ENCODE results near the gene SMARCD1.
A peak's percentile ranks its signal among the peaks of the same experiment; 100 is the strongest.

Gene SMARCD1

DNA sequence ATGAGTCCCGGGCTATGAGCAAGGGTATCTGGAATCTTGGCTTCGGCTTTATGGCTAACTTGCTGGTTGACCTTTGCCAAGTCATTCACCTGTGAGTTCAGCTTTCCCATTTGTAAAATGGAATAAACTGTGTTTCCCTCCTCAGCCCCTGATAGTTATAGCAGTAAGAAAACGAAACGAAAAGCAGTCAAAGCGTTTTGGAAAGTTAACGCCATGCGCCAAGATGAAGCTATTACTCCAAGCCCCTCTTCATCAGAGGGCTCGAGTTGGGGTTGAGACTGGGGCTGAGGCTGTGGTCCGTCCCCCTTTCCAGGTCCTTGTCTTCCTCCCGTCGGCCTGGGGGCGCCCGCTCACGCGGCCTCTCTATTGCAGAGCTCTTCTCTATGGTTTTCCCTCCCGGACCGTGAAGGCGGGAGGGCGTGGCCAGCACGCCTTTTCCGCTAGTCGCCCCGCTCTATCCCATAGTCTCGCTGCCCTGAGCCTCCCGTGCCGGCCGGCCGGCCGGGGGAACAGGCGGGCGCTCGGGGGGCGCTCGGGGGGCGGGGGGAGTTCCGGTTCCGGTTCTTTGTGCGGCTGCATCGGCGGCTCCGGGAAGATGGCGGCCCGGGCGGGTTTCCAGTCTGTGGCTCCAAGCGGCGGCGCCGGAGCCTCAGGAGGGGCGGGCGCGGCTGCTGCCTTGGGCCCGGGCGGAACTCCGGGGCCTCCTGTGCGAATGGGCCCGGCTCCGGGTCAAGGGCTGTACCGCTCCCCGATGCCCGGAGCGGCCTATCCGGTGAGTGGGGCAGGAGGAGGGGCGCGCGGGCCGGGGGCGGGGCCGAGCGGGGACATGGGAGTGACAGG, at the start of gene SMARCD1:
Gene SMARCD1, plus strand, starts transcription at position 568 of the 840 bp plus-strand sequence. Its CDS starts 28 bp downstream, at position 596.
- DNase-seq: peak; percentile 91

DNA sequence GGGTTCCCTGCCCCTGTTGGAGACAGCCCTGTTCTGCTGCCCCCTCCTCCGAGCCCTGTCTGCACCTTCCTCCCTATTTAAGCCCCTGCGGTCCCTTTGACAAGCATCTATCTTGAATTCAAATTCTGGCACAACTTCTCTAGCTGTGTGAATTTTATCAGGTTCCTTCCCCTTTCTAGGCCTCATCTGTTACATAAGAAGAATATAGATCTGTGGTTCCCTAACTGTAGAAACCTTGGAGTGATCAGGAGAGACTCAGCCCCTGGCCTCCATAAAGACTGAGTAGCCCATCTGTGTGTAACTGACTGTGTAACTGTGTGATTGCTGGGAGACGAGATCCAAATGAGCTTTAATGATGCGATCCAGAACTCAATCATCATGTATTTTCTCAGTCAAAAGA, 46.8 kb upstream of the SMARCD1 start:
- DNase-seq: no peak

DNA sequence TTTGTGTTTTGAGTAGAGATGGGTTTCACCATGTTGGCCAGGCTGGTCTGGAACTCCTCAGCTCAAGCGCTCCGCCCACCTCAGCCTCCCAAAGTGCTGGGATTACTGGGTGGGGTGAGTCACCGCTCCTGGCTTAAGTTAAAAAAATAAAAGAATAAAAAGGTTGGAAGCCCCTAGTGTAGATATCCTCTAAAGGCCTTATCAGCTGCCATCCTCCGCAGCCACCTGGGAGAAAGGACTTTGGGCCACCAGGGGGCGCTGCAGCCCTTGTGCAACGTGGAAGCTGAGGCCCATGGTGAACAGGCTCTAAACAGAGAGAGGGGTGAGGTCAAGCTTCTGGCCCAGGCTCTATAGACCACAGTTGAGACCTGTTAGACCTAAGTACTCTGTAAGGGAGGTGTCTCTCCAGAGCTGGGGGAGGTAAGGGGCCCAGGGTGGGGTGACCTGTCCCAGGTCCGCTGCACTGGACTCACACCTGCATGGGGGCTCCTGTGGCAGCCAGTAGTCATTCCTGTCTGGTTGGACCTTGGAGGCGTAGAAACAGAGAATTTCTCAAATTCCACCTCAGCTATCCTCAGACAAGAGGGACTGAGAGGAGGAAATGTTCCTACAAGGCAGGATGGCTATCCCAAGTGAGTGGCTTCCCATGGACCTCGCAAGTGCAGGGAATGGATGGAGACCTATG, 45.8 kb upstream of the SMARCD1 start:
- DNase-seq: peak; percentile 75

DNA sequence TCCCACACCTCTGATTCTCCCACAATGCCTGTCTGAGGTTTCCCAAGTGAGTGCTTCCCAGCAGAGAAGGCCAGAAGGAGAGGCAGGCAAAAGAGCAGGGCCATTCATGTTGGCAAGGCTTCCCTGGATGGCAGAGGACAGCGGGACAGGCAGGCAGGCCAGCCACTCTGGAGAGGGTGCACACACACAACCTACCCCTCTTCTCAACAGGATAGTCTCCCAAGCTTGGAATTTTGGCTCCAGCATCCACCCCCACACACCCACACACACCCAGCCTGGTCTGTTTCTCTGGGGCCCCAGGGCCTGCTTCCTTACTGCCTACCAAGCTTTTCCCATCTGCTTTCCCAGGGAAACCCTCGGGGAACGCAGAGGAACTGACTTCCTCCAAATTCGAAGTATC, 44.5 kb upstream of the SMARCD1 start:
- no peak for DNase-seq

DNA sequence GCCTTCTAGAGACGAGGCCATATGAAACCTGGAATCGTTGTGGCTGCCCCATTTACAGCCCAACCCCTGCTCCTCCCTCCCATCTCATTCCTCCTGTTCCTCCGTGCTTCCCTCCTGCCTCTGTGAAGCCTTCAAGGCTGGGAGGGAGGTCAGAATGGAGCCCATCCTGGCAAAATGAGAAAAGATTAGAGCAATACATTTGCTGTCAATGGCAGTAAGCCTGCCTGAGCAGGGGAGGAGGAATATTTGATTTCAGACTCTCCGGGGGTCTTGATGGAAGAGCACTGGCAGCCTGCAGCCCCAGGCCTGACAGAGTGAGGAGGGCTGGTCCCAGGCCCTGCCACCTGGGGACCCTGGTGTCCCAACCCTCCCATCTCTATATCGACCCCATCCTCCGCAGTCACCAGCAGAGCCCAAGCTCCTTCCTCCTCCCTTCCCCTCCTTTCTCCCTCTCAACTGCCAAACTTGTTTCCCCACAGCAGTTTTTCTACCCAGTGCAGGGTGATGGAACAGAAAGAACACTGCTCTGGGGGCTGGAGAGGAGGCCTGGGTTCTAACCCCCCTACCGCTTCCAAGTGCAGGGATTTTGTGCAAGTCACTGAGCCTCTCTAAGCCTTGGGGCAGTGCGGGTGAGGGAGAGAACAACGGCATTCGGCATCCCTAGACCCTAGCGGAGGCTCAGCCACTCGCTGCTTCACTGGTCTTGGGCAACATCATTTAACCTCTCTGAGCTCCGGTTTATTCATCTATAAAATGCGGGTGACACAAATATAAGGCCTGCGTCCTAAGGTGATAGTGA, 43.9 kb upstream of the SMARCD1 start:
- DNase-seq: no peak

DNA sequence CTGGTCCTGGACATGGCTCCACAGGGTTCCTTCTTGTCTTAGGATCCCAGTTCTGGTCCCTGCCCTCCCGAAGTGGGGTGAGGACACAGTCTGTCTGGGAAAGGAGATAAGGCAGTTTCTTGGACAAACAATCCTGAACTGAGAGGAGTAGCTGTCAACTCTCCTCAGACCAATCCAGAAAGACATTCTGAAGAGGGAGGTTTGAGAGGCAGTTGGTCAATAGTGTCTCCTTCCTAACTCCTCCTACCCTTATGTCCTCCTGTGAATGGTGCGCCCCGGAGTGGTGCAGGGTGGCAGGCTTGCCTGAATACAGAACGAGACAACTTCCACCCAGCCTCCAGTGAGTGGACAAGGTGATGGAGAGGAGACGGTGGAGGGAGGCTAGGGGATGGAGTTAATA, 43.2 kb upstream of the SMARCD1 start:
- no peak for DNase-seq

DNA sequence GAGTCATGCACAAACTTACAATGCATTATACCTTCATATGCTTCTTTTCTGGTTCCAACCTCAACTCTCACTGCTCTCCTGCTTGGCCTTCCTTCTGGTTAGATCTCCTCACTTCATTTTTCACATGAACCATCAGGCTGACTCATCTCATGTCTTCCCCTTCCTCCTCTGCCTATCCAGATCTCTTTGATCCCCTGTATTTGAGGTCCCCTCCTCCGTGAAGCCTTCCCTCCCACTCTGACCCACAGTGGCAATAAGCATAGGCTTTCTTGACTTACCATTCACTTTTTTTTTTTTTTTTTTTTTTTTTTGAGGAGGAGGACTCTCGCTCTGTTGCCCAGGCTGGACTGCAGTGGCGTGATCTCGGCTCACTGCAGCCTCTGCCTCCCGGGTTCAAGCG, 42.4 kb upstream of the SMARCD1 start:
- DNase-seq: no peak

DNA sequence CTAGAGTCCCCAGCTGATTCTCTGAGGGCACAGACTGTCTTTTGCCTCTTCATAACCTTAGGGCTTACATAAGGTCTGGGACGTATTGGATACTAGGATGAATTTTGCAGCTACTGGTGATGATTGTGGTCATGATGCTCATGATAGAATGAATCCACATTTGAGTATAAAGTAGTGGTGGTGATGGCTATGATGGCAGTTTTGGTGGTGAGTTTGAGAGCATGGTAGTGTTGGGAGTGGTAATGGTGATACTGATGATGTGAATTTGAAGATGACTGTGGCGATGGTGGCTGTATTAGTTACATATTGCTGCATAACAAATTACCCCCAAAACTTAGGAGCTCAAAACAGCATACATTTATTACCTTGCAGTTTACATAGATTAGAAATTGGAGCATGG, 41.8 kb upstream of the SMARCD1 start:
- no peak for DNase-seq

DNA sequence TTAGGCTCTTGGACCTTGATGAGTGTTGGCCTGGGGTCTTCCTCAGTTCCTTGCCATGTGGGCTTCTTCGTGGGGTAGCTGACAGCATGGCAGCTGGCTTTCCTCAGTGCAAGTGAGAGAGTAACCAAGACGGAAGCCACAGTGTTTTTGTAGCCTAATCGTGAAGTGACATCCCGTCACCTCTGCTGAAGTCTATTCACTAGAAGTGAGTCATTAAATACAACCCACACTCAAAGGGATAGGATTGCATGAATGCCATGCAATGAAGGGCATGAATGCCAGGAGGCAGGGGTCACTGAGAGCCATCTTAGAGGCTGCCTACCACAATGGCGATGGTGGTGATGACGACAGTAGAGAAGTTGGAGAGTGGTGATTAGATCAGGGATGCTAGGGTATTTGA, 41.3 kb upstream of the SMARCD1 start:
- no peak for DNase-seq

DNA sequence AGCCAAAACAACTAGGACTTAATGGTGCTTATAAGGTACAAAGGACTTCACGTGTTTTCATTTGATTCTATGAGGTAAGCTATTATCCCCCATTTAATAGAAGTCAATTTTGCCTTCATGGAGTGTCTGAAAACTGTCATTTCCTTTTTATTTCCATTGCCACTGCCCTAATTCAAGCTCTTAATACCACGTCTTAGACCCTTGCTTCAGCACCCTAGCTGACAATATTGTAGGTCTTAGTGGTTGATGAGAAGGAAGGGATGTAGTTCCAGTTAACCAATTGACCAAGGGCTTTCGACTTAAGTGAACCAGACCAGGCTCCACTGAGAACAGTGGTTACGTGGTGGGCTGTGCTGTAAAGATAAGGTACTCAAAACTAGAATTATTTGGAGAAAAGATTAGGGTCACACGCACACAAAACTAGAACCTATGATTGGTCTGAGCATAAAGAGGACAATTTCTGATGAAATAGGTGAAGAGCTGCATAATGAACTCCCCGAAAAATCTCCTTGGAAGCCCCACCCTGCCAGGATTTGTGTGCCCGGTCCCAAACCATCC, 37.4 kb upstream of the SMARCD1 start:
- no peak for DNase-seq

DNA sequence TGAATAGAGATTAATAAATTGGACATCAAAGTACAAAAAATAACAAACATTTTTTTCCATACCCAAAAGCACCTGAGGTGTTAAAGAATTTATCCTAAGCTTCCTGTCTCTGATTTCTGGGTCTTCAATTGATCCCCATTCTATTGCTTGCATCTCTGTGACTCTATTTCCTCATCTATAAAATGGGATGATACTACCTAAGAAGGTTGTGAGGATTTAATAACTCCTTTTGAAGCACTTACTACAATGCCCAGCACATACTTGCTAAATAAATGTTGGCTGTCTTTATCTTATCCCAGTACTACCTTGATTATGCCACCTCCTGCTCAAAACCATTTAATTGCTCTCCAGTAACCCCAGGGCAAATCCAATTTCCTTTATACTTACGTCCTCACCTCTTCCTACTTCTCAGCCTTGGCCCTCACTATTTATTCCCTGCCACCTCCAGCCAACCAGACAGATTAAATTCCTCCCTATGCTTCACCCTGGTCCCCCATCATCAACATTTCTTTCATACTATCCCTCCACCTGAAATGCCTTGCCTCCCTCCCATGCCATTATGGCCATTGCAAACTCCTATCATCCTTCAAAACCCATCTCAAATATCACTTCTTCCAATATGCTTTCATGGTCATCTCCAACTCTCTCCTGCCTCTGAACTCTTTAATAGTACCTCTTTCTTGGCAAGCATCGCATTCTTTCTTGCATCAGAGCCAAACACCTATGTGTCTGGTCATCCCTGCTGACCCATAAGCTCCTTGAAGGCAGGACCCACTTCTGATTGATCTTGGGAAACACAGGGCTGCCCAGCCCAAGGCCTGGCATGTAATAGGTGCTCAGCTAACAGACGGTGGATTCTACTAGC, 35.7 kb upstream of the SMARCD1 start:
- DNase-seq: no peak

DNA sequence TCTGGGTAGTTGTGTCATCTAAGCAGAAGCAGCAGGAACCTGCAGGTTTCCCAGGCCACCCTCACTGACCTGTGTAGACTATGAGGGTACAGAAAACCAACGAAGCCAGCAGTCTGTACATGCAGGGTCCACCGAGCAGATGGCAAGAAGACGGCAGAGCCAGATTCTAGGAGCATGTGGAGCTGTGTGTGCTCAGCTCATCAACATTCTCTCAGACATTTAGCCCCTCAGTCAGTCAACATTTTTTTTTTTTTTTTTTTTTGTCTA, 35.1 kb upstream of the SMARCD1 start:
- DNase-seq: no peak

DNA sequence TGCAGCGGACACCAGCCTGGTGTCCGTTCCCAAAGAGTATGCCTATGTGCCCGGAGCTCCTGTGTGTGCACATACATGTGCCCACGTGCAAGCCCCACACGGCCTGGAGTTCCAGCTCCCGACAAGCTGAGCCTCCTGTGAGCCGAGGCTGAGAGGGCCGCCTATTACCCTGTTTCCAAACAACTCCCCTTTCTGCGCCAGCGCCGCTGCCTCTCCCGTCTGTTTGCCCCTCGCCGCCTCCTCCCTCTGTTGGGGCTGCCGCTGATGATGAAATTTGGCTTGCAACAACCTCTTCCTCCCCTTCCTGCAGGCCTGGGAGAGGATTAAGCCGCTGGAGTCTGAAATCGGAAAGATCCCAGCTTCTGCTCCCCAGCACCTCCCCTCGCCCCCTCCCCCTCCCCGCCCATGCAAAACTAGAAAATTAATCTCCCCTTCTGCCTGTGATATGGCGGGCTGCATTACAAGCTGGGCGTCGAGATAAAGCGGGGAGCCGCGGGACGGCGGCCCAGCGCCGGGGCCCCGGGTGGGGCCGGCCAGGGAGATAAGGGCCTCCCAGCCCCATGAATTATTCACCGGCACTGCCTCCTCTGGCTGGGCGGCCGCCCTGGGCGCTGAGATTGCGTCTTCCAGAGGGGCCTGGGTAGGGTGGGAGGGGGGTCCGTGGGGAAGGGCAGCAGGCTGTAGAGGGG, 34.6 kb upstream of the SMARCD1 start:
- DNase-seq: peak; percentile 74

DNA sequence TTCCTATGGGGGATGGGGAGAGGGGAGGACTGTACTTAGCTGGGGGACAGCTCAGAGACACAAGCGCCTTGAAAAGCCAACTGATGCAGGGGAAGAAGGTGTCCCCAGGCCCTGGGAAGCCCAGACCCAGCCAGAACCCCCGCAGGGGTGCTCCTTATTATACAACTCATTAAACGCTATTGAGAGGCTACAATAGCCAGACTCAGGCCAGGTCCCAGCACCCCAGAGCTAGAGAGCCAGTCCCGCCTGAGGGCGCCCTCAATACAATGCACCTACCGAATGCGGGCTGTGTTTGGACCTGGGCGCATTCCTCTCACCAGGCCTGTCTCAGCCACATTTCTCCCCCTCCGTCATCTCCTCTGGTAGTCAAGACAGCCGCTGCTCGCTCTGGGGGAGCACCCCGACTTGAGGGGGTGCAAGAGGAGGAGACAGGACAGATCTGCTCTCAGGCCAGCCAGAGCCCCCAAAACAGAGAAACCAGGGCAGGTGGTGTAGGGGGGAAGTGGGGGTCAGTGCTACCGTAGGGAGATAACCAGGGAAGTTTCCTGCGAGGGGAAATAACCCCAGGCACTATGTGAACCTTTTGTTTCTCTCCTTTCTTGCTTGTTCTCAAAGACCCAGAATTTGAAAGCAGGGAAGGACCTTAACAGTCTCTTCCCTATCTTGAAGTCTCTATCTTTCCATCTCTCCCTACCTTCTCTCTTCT, 33.9 kb upstream of the SMARCD1 start:
- DNase-seq: no peak

DNA sequence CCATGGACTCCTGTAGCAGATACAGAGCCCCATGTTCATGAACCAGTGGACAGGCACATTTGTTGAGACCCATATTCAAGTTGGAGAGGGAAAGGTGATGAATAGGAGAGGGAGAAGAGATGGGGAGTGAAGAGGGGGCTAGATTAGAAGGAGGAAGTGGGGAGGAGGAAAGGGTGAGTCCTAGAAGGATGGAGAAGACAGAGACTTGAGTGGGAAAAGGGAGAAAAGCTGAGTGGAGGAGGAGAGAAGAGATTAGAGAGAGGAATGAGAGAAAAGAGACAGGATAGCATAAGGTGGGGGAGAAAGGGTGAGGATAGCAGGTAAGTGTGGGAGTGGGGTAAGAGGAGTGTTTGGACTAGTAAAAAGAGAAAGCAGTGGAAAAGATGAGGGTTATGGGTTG, 32.6 kb upstream of the SMARCD1 start:
- DNase-seq: no peak

DNA sequence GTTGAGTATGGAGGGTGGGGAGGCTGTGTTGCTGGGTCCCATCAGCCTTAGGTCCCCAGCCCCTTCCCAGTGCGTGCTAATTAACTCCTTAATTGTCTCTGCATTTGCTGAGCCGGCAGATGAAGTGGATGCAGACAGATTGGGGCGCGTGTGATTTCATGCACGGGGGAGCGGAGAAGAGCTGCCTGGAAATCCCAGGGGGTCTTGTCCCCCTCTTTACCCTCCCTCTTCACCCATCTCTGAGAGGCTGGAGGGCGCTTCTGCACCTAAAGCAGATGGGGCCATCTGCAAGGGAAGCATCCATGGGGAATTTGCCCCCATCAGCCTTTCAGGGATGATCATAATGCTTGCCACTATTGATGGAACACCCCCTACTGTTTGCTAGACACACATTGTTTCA, 32.2 kb upstream of the SMARCD1 start:
- DNase-seq: no peak

DNA sequence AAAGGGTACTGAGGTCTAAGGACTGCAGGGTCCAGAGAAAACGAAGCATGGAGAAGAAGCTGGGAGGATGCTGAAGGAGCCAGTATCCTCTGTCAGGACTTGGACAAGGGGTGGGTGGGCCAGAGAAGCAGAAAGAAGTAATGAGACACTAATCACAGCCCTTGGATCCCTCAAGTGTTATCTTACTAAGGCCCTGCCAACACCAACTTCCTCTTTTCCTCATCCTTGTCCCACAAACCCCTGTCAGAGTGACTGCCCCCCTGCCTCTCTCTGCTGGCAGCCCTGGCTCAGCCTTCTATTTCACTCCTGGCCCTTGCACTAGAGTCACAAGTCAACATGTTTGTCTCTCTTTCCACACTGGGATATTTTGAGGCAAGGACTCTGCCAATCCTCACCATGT, 31.6 kb upstream of the SMARCD1 start:
- DNase-seq: no peak

DNA sequence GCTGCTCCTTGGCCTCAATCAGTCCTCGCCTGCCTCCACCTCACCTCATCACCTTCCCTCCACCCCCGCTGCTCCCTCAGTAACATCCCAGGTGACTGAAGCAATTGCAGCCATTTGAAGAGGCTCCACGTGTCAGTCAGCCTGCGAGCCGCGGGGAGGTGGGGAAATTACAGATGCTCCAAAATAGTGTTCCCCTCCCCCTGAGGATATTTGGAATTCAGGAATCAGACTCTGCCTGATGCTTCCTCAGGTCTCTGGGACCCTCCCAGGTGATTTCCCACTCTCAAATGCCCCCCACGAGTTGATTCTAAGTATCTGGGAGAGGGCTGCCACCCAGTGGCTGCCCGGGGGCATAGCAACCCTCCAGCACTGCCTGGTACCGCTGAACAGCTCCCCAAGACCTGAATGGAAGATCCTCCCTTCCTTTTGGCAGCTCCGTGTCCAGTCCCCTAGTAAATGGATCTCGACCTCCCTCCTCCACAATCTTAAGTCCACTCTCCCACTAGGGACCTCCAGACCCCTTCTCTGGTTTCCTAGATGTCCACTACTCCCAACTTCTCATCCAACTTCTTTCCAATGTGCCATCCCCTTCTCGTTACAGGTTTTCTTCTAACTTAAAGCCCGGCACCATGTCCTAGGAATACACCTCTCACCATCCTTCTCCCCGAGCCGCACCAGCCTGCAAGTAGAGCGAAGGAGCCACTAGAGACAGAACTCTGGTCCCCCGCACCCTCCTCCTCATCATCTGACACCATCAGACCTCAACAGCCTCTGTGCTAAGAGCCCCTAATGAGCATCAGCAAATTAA, 29.1 kb upstream of the SMARCD1 start:
- peak; percentile 46 for DNase-seq

DNA sequence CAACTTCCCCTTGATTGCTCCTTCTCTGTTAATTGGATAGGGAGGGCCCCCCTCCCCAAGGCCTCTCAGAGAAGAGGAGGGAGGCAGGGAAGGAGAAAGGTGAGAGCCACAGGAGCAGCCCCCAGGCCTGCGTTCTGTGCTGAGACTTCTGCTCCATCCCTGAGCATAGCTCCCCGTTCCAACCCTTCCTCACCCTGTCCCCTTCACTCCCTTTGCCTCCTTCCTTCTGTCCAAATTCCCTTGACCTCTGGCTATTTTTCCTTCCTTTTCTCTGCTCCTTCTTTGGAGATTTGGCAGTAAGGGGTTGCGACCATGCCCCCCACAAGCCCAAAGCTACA, 28.5 kb upstream of the SMARCD1 start:
- no peak for DNase-seq

DNA sequence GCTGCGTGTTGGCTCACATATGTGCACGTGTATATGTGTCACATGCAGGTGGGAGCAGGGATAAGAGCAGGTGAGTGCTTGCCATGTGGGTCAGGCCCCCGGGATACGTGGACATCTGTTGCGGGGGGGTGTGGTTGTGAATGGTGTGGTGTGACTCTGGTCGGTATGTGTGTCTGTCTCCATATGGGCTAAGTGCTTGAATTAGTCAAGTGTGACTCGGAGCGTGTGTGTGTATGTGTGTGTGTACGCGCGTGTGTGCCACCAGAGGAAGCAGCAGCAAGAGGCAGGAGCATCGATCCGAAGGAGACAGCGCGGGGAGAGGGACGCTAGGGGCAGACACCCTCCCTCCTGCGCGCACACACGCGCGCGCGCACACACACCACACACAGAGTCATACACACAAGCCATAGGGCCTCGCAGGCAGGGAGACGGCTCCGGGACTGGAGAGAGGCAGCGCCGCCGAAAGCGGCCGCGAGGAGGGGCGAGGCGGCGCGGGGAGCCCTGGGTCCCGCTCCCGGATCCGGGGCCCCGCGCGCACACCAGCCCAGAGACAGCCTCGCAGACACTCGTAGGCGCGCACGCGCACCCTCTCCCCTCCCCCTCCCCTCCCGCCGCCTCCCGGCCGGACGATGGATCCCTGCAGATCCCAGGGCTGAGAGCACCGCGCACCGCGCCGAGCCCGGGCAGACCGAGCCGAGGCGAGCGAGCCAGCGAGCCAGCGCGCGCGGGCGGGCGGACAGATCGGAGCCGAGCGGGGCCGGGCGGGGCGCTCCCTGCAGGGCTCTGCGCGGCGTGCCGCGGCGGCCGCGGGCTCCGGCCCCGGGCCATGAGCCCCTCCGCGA, 27.9 kb upstream of the SMARCD1 start, which contains the start of gene ASIC1:
Gene ASIC1, plus strand, starts transcription at position 597 of the 842 bp plus-strand sequence. CDS start 1,171 bp downstream, outside the sequence.
- DNase-seq: peak; percentile 60

All from fibroblast of upper back skin (primary cell).